Omental fat pad (tissue), 4 donors: ENCODE measurements around the gene IGFL2. TPM values are rescaled to one million over a fixed set of nuclear protein-coding genes. Genes with fewer than 3 reads are reported as not detected.
"Not testable (repeated sequence)": the region's sequence is repeated elsewhere in the genome, so short reads cannot be mapped to it uniquely, and the experiment has no call there.

Experiments
- ATAC-seq: fragments of 150-250 bp; one replicate; pipeline ENCODE4 v1.9.1; 2016; ENCODE audit warnings: mild to moderate bottlenecking, moderate library complexity; ENCODE audit not compliant: low FRiP score
- DNase-seq: peaks from one replicate; pipeline ENCODE4 v3.0.0-alpha.2; 2019; ENCODE audit warnings: low spot score
- CTCF ChIP-seq, 3 donors: fragments of 450-650 bp; IDR thresholded peaks; one replicate each; pipeline ENCODE4 v1.5.1; 2016 to 2017; ENCODE audit warnings: antibody characterized with exemption in 3 of 3, mild to moderate bottlenecking in 3 of 3, moderate library complexity in 2 of 3
- total RNA-seq, 4 donors: library from RNA; depleted of rRNA; stranded (reverse); fragments of >200 nt; gene quantifications; one replicate each; pipeline ENCODE4 v1.1.0, GENCODE V29; 2016

IGFL2 gene
- total RNA-seq, 4 donors from 2014 or later: 0.84 to 1.5 TPM; not detected in 2

- DNase-seq (no peak), ATAC-seq (no peak)
- no peak for TF ChIP-seq CTCF (IDR thresholded peaks at IDR 0.05)
Measured at GRCh38 chr19:46159418-46160232, 11.6 kb downstream of the IGFL2 start.

- no peak for ATAC-seq
Measured at GRCh38 chr19:46160233-46160775, 12.3 kb downstream of the IGFL2 start.

GRCh38 chr19:46161642-46162257 lies 13.7 kb downstream of the IGFL2 start:
- DNase-seq, ATAC-seq: not testable (repeated sequence)

More at GRCh38 chr19:46160233-46160775, 12.3 kb downstream of the IGFL2 start:
- no peak for DNase-seq
- TF ChIP-seq CTCF (IDR thresholded peaks at IDR 0.05): no peak

- ATAC-seq: no peak
- TF ChIP-seq CTCF (IDR thresholded peaks at IDR 0.05): no peak
- DNase-seq: no peak
Measured at GRCh38 chr19:46162731-46163130, 14.7 kb downstream of the IGFL2 start.

- TF ChIP-seq CTCF (IDR thresholded peaks at IDR 0.05): no peak
- ATAC-seq (no peak), DNase-seq (no peak)
Measured at GRCh38 chr19:46173886-46174480, 25.9 kb downstream of the IGFL2 start.

- TF ChIP-seq CTCF (IDR thresholded peaks at IDR 0.05): no peak
- no peak for ATAC-seq
- DNase-seq: no peak
Measured at GRCh38 chr19:46176116-46176860, 28.2 kb downstream of the IGFL2 start.
